Vagina (tissue), 2 donors: ENCODE data around the gene SERPINA9.

ENCODE experiments used
- POLR2A ChIP-seq, 2 donors: fragments of 450-650 bp; IDR thresholded peaks; one replicate each; pipeline ENCODE4 v1.6.1; 2017; ENCODE audit warnings: antibody characterized with exemption in 2 of 2, mild to moderate bottlenecking in 2 of 2, moderate library complexity in 2 of 2
- POLR2AphosphoS5 ChIP-seq, 2 donors: sonication (generic); formaldehyde crosslinking; IDR thresholded peaks; one replicate each; pipeline ENCODE4 v1.9.0; 2017; ENCODE audit warnings: antibody characterized with exemption in 2 of 2, mild to moderate bottlenecking in 2 of 2, low read depth in 1 of 2; ENCODE audit not compliant: insufficient read depth in 1 of 2
- TF ChIP-seq, protein P1 (sequence below), 3 experiments: fragments of 450-650 bp in 2 of 3; fragments of 200-600 bp in 1 of 3; sonication (generic) in 1 of 3; IDR thresholded peaks; one replicate each; pipeline ENCODE4 v1.5.1; 2017 to 2019; ENCODE audit warnings: antibody characterized with exemption in 3 of 3, mild to moderate bottlenecking in 2 of 3, moderate library complexity in 2 of 3

DNA sequence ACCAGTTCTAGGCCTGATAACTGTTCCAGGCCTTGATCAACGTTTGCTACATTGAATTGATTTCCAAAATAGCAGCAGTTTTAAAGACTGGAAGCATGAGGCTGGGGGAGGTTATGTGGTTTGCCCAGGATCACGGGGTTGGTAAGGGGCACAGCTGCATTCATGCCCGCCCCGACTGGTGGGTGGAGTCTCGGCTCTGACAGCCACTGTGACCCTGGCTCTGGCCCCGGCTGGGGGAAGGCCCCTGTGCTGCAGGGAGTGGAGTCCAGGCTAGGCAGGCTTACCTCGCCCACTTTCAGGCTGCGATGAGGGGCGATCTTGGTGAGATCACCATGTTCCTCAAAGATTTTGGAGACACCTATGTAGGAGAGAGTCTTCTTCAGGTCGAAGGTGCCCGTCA, 13.3 kb upstream of the SERPINA9 start:
- TF ChIP-seq, protein P1, sequence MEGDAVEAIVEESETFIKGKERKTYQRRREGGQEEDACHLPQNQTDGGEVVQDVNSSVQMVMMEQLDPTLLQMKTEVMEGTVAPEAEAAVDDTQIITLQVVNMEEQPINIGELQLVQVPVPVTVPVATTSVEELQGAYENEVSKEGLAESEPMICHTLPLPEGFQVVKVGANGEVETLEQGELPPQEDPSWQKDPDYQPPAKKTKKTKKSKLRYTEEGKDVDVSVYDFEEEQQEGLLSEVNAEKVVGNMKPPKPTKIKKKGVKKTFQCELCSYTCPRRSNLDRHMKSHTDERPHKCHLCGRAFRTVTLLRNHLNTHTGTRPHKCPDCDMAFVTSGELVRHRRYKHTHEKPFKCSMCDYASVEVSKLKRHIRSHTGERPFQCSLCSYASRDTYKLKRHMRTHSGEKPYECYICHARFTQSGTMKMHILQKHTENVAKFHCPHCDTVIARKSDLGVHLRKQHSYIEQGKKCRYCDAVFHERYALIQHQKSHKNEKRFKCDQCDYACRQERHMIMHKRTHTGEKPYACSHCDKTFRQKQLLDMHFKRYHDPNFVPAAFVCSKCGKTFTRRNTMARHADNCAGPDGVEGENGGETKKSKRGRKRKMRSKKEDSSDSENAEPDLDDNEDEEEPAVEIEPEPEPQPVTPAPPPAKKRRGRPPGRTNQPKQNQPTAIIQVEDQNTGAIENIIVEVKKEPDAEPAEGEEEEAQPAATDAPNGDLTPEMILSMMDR (IDR thresholded peaks at IDR 0.05): no peak
- no peak for TF ChIP-seq POLR2AphosphoS5 (IDR thresholded peaks at IDR 0.05; ENCODE audit: insufficient read depth in 1 of 2, low read depth in 1 of 2)
- TF ChIP-seq POLR2A (IDR thresholded peaks at IDR 0.05): no peak
